Cortex of kidney (tissue), 1 donor: ENCODE data around the gene TMEM141.
"Not testable (repeated sequence)": the region's sequence is repeated elsewhere in the genome, so short reads cannot be mapped to it uniquely, and the experiment has no call there.

ENCODE experiments used
- DNase-seq: peaks from one replicate; lab custom pipeline; 2025; lab: John Stamatoyannopoulos, UW

Gene TMEM141

DNA sequence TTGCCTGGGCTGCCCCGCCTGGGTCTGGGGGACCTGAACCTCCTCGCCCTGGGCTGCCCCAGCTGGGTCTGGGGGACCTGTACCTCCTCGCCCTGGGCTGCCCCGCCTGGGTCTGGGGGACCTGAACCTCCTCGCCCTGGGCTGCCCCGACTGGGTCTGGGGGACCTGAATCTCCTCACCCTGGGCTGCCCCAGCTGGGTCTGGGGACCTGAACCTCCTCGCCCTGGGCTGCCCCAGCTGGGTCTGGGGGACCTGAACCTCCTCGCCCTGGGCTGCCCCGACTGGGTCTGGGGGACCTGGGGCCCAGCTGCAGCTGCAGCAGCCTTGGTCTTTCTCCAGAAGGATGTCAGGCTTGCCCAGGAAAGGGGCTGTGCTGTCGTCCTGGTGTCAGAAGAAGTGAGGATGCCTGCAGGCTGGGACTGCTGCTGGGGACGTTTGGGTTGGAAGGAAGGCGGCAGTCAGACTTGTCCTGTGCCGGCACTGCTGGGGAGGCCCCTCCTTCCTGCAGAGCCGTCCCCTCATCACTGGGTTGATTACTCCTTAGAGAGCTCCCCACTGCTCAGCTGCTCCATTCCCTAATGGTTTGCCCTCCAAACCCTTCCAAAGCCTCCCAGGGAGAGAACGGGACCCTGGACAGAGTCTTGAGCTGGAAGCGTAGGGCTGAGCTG lies 42.4 kb downstream of the TMEM141 start:
- not testable (repeated sequence) for DNase-seq

DNA sequence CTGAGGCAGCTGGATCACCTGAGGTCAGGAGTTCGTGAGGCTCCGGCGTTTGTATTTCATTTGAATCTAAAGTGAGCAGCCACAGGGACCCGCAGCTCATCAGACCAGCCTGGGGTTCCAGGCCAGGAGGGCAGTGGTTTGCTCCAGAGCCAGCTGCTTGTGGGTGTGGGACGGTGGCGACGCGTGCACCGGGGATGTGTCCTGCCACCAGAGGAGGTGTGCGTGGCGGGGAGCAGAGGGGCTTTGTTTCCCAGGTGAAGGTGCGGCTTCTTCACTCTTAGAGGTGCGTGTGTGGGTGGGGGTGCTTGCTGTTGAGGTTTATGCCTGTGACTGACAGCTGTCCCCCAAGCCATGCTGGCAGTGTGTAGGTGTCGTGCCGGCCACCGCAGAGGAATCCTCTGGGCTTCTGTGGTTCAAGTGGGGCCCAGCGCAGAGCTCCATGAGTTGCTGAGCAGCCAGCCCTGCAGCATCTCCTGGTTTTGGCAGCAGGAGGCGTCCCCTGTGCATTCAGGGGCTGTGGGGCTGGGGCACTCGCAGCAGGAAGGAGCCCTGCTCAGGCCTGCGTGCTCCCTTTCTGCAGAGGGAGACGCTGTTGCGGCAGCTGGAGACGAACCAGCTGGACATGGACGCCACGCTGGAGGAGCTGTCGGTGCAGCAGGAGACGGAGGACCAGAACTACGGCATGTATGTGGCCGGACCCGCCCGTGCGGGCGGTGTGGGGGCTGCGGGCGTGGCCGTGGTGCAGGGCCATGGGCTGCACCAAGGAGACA lies 44.2 kb downstream of the TMEM141 start:
- DNase-seq: no peak

- no peak for DNase-seq
These were observed 45.1 kb downstream of the TMEM141 start for GRCh38 chr9:136835932-136836904.

GRCh38 chr9:136837146-136837855 lies 46.2 kb downstream of the TMEM141 start:
- DNase-seq: no peak

- not testable (repeated sequence) for DNase-seq
These were observed 46.7 kb downstream of the TMEM141 start for GRCh38 chr9:136837856-136838277.

GRCh38 chr9:136838314-136839228 lies 47.4 kb downstream of the TMEM141 start:
- no peak for DNase-seq

- no peak for DNase-seq
These were observed 48.3 kb downstream of the TMEM141 start for GRCh38 chr9:136839229-136840139.

DNA sequence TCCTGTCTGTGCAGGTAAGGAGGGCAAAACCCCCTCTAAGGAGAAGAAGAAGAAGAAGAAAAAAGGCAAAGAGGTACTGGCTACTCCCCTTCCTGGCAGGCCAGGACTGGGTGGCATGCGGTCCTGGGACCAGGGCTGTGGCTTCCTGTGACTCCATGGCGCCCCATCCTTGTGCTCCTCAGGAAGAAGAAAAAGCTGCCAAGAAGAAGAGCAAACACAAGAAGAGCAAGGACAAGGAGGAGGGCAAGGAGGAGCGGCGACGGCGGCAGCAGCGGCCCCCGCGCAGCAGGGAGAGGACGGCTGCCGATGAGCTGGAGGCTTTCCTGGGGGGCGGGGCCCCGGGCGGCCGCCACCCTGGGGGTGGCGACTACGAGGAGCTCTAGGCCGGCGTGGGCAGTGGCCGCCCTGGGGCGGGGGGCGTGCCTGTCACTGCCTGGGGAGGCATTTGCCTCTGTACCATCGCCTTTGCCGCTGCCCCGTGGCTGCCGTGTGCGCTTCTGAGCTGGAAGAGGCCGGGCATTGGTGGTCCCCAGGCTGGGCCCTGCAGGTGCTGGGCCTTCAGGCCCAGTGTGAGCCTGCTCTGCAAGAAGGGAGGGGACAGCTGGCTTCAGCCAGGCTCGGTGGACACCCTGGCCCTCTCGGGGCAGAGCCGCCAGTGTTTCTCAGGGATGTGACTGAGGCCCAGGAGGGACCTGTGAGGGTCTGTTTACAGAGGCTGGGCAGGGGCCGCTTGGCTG lies 49.2 kb downstream of the TMEM141 start:
- no peak for DNase-seq

GRCh38 chr9:136840877-136841645 lies 49.9 kb downstream of the TMEM141 start:
- no peak for DNase-seq

GRCh38 chr9:136841646-136842379 lies 50.7 kb downstream of the TMEM141 start:
- not testable (repeated sequence) for DNase-seq

- not testable (repeated sequence) for DNase-seq
These were observed 51.3 kb downstream of the TMEM141 start, which contains the start of gene AJM1 for GRCh38 chr9:136842380-136842948. AJM1 (plus strand) TSS chr9:136842478; CDS start chr9:136844415, 1,937 bp downstream.
